Hematopoietic multipotent progenitor cell treated with erythropoietin and hydrocortisone succinate and interleukin-3 and kit ligand, for 4 days (in vitro differentiated cells): ENCODE results near the gene RNF40.
A peak's percentile ranks its signal among the peaks of the same experiment; 100 is the strongest.
"Not testable (repeated sequence)": the region's sequence is repeated elsewhere in the genome, so short reads cannot be mapped to it uniquely, and the experiment has no call there.

Experiments
- DNase-seq: peaks from one replicate; pipeline ENCODE4 v3.0.0-alpha.2; 2015

The RNF40 gene

DNA sequence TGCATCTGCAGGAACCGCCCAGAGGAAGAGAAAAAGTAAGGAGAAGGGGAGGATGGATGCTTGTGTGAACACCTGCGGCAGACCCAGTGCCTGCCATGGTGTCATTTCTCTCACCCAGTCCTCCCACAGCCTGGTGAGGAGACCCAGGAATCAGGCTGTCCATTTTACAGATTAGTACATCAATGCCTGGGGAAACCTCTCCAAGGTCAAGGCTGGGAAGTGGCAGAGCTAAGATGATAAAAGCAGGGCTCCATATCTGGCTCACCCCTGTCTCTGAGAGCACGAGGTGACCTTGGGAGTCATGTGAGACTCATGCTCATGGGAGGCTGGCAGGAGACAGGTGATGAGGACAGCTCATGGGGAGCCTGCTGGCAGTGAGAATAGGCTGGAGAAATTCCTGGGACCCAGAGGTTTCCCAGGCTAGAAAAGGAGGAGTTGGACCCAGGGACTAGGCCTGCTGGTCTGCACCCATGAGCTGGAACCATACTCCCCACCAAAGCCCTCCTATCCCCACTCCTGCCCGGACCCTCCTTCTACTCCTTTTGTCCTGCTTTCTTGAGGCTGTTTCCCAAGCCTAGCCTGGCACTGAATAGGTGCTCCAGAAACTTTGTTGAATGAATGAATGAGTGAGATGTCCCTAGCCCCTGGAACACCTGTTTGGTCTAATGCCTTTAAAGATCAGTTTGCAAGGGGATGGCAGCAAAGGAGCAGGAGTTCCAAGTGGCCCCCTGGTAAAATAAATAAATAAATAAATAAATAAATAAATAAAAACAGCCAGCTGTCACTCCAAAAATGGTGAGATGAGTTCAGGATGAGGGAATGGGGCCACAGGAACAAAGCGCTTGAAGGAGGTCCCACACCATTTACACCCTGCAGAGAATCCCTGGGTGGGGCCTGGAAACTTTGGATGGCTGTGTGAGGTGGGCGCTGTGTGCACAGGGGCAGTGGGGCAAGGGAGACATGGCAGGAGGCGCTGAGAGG is 23.3 kb downstream of the RNF40 start:
- no peak for DNase-seq

DNA sequence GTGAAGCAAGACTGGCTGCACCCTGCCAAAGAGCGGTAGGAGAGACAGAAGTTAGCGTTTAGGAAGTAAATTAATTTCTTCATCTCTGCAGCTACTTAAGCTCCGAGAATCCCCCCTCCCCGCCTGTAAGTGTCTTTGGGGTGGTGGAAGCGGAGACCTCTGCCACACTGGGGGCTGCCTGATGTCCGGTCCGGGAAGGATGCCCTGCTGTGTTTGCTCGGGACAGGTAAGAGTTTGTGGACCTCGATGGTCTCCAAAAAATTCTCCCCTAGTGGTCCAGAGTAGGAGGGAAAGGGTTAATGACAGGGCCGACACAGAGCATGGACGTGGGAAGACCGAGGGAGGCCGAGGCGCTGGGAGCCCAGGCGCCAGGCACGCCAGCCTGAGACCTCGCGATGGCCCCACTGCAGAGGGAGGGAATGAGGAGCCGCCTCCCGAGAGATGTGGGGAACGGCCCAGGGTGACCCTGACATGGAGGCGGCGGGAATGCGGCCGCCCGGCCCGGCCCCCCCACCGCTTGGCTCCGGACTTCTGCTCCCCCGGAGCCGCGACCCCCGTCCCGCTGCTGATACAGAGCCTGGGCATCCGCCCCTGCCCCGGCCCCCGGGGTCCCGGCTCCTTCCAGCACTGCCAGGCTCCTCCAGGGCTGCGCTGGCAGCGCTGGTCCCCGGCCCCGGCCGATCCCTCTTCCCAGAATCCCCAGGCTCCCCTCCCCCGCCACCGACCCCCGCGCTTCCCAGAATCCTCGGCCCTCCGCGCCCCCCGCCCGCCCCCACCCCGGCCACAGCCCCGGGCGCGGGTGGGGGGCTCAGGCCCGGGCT is 24.2 kb downstream of the RNF40 start:
- peak; percentile 58 for DNase-seq

GRCh38 chr16:30786936-30787612 is 25.0 kb downstream of the RNF40 start, which contains the start of gene ZNF629:
Gene ZNF629, minus strand, starts transcription at chr16:30787205. Its CDS starts 2,723 bp downstream, at chr16:30784482.
- peak; percentile 80 for DNase-seq

GRCh38 chr16:30787613-30788378 is 25.7 kb downstream of the RNF40 start:
- no peak for DNase-seq

DNA sequence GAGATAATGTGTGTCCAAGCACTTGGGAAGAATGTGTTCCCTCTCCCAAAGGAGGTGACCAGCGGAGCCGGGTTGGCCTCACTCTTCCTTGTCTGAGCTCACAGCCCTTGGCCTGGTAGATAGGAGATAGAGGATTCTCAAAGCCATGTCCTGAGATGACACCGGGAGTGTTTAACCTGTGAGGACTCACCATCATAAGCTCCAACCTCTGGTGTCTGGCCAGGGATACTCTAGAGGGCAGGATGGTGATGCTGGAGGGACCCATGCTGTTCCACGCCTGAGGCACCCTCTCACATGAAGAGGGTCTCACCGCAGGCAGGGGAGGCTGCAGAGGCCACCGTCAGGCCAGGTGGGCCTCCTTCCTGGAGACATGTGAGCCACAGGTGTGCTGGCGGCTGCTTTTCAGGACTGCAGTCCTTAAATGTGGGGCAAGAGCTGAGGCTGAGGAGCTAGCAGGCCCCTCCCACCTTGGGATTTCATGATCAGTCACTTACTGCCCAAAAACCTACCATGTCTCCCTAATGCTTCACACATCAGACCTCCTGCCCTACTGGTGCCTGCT is 31.5 kb downstream of the RNF40 start:
- DNase-seq, result no peak

GRCh38 chr16:30794634-30795033 is 32.5 kb downstream of the RNF40 start:
- no peak for DNase-seq

GRCh38 chr16:30797670-30798309 is 35.7 kb downstream of the RNF40 start:
- DNase-seq, result peak; percentile 53

DNA sequence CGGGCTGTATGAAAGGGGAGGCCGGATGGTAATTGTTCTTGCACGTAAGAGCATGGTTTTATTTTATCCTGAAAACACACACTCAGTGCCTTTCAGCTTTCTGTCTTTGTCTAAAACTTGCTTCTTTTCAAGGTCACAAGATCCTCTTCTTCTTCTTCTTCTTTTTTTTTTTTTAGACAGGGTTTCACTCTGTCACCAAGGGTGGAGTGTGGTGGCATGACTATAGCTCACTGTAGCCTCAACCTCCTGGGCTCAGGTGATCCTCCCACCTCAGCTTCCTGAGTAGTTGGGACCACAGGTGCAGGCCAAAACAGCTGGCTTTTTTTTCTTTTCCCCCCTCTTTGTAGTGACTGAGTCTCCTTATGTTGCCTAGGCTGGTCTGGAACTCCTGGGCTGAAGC is 40.8 kb downstream of the RNF40 start:
- DNase-seq, result no peak

- peak; percentile 42 for DNase-seq
Observed at GRCh38 chr16:30805056-30805369, 42.9 kb downstream of the RNF40 start.

GRCh38 chr16:30805370-30806169 is 43.4 kb downstream of the RNF40 start:
- DNase-seq, result peak; percentile 87

DNA sequence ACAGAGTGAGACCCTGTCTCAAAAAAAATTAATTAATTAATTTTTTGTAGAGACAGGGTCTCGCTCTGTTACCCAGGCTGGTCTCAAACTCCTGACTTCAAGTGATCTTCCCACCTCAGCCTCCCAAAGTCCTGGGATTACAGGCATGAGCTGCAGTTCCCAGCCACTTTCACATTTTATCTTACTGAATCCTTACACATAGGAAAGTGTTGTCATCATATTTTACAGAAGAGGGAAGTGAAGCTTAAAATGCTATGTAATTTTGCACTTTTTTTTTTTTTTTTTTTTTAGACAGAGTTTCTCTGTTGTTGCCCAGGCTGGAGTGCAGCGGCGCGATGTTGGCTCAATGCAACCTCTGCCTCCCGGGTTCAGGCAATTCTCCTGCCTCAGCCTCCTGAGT is 46.0 kb downstream of the RNF40 start:
- peak; percentile 50 for DNase-seq

DNA sequence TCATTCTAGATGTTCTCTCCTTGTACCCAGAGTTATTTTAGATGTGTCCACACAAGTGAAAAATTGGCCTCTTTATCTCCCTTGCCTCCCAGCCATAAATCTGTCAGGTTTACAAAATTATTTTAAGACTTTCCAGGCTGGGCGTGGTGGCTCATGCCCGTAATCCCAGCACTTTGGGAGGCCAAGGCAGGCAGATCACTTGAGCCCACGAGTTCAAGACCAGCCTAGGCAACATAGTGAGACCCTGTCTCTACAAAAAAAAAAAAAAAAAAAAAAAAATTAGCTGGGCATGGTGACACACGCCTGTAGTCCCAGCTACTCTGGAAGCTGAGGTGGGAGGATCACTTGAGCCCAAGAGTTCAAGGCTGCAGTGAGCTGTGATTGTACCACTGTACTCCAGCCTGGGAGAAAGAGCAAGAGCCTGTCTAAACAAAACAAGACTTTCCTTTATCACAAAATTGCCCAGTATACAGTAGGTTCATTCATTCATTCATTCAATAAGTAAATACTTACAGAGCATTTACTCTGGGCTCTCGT is 46.8 kb downstream of the RNF40 start:
- not testable (repeated sequence) for DNase-seq

DNA sequence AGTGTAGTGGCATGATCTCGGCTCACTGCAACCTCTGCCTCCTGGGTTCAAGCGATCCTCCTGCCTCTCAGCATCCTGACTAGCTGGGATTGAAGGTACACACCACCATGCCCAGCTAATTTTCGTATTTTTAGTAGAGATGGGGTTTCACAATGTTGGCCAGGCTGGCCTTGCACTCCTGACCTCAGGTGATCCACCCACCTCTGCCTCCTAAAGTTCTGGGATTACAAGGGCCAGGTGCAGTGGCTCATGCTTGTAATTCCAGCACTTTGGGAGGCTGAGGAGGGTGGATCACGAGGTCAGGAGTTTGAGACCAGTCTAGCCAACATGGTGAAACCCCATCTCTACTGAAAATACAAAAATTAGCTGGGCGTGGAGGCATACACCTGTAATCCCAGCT is 47.6 kb downstream of the RNF40 start:
- DNase-seq, result not testable (repeated sequence)

DNA sequence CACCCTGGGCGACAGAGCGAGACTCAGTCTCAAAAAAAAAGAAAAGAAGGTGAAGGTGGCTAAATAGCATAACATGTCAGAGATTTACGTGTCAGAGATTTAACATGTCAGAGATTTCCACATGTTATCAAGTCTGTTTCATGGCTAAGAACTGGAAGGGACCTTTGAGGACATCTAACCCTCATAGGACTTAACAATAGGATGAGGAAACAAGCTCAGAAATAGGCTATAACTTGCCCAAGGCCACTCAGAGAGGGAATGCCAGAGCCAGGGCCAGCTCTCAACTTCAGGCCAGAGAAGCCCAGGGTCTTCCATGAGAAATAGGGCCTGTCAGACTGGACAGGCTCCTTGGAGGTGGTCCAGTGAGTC is 51.7 kb downstream of the RNF40 start:
- no peak for DNase-seq

- no peak for DNase-seq
Observed at GRCh38 chr16:30816769-30817168, 54.6 kb downstream of the RNF40 start.

DNA sequence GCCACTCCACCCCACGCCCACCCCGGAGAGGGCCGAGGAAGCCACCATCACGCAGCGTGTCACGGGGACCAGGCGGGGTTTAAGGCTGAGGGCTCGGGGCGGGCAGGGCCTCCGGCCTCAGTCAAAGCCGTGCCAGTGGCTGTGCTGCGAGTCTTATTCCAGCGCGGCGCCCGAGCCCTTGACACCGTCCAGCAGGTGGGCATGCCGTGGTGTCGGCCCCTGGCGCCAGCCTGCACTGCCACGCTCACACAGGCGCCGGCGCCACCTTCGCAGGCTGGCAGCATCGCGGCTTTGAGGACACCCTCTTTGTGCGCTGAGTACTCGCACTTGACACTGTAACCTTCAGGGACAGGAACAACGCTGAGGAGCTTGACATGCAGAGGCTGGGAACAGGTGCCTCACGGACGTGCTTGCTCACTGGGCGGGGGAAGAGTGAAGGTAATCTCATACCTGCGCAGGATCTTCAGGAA is 58.9 kb downstream of the RNF40 start:
- no peak for DNase-seq

DNA sequence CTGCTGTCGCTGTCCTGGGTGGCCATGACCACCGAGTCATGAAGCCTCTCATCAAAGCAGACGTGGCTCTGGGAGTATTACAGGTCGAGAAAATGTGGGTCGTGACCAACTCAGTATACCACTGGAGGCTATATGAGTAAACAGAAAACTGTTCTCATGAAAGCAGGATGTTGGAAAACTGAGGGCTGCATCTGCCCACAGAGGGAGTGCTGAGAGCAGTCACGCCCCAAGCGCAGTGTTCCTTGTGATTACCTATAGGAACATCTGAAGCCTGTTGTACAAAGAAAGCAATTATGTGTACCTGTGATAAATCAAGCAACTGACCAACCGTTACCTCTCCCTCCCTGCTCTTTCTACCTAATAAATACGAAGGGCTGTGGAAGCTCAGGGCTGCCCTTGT is 59.3 kb downstream of the RNF40 start:
- DNase-seq, result not testable (repeated sequence)

DNA sequence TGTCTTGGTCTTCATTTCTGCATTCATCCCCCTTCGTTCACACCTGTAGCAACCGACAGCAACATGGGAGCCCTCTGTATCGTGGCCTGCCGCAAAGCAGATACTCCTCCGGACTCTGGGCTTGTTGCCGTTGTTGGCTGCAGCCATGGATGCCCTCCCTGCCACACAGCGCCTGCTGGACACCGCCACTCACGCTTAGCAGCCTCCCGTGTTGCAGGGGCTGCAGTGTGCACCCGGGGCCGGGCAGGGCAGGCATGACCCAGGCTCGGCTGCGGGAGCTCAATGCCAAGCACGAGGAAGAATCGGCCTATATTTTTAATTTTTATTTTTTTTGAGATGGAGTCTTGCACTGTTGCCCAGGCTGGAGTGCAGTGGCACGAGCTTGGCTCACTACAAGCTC is 59.8 kb downstream of the RNF40 start:
- DNase-seq, result no peak
